Measurements from ENCODE around the gene STK32B. TPM values are rescaled to one million over a fixed set of nuclear protein-coding genes. Genes with fewer than 3 reads are reported as not detected.

Gene STK32B
- total RNA-seq, 2 experiments from 2014 or later, result not detected

- intact Hi-C loops (cut with micrococcal nuclease; ENCODE audit: unreplicated experiment), result no loop called here
- Histone ChIP-seq H2AFZ (ENCODE audit: low read length) (no peak overlapping the region), H3K36me3 (ENCODE audit: insufficient read depth, low read length) (no peaks in the 10 kb centered on the region), H3K4me3 (ENCODE audit: low read depth, low read length, poor library complexity, severe bottlenecking) (no peak overlapping the region), H3K79me2 (ENCODE audit: insufficient read depth, low read depth, low read length) (no peaks in the 10 kb centered on the region), H3K4me2 (ENCODE audit: low read length) (no peak overlapping the region), H3K9me2 (ENCODE audit: insufficient read depth, low read length) (no peaks in the 10 kb centered on the region), H3K27ac (ENCODE audit: low read depth, low read length, poor library complexity, severe bottlenecking) (no peak overlapping the region), H3K9me3 (ENCODE audit: low read length) (no peaks in the 10 kb centered on the region), H4K20me1 (ENCODE audit: insufficient read depth, low read length) (no peaks in the 10 kb centered on the region), H3K4me1 (ENCODE audit: insufficient read depth, low read length, poor library complexity, severe bottlenecking) (no peaks in the 10 kb centered on the region)
- no peak for DNase-seq (ENCODE audit: low spot score)
- TF ChIP-seq EZH2phosphoT487 (IDR thresholded peaks at IDR 0.05; ENCODE audit: borderline replicate concordance, low read depth, low read length), result no peak
- no peak for TF ChIP-seq CTCF (conservative IDR thresholded peaks at IDR 0.05; ENCODE audit: low read length)
- ChIA-PET CTCF (ENCODE audit: unreplicated experiment) (no interaction called here), POLR2A (no interaction called here)
- no TSS peak for BruUV-seq (replicated peaks)
These were observed 140.6 kb downstream of the STK32B start for GRCh38 chr4:5191831-5192230.

GRCh38 chr4:5192271-5192670, 141.0 kb downstream of the STK32B start:
- Histone ChIP-seq H3K9me3 (ENCODE audit: low read length) (no peaks in the 10 kb centered on the region), H3K9me2 (ENCODE audit: insufficient read depth, low read length) (no peaks in the 10 kb centered on the region), H3K79me2 (ENCODE audit: insufficient read depth, low read depth, low read length) (no peaks in the 10 kb centered on the region), H3K36me3 (ENCODE audit: insufficient read depth, low read length) (no peaks in the 10 kb centered on the region), H2AFZ (ENCODE audit: low read length) (no peak overlapping the region), H3K4me3 (ENCODE audit: low read depth, low read length, poor library complexity, severe bottlenecking) (no peak overlapping the region), H3K4me2 (ENCODE audit: low read length) (no peak overlapping the region), H3K4me1 (ENCODE audit: insufficient read depth, low read length, poor library complexity, severe bottlenecking) (no peaks in the 10 kb centered on the region), H4K20me1 (ENCODE audit: insufficient read depth, low read length) (no peaks in the 10 kb centered on the region), H3K27ac (ENCODE audit: low read depth, low read length, poor library complexity, severe bottlenecking) (no peak overlapping the region)
- CTCF ChIA-PET (ENCODE audit: unreplicated experiment), result no interaction called here
- POLR2A ChIA-PET, result no interaction called here
- no peak for DNase-seq (ENCODE audit: low spot score)
- intact Hi-C loops (cut with micrococcal nuclease; ENCODE audit: unreplicated experiment), result no loop called here
- TF ChIP-seq CTCF (conservative IDR thresholded peaks at IDR 0.05; ENCODE audit: low read length) (no peak), EZH2phosphoT487 (IDR thresholded peaks at IDR 0.05; ENCODE audit: borderline replicate concordance, low read depth, low read length) (no peak)
- BruUV-seq (replicated peaks), result no TSS peak

GRCh38 chr4:5192678-5193077, 141.4 kb downstream of the STK32B start:
- DNase-seq (ENCODE audit: low spot score), result no peak
- ChIA-PET POLR2A (no interaction called here), CTCF (ENCODE audit: unreplicated experiment) (no interaction called here)
- H3K4me1 ChIP-seq (ENCODE audit: insufficient read depth, low read length, poor library complexity, severe bottlenecking), result no peaks in the 10 kb centered on the region
- no peaks in the 10 kb centered on the region for H3K79me2 ChIP-seq (ENCODE audit: insufficient read depth, low read depth, low read length)
- no peaks in the 10 kb centered on the region for H3K9me2 ChIP-seq (ENCODE audit: insufficient read depth, low read length)
- intact Hi-C loops (cut with micrococcal nuclease; ENCODE audit: unreplicated experiment), result no loop called here
- no peak overlapping the region for H3K4me3 ChIP-seq (ENCODE audit: low read depth, low read length, poor library complexity, severe bottlenecking)
- no peak overlapping the region for H2AFZ ChIP-seq (ENCODE audit: low read length)
- H3K27ac ChIP-seq (ENCODE audit: low read depth, low read length, poor library complexity, severe bottlenecking), result no peak overlapping the region
- no peak for TF ChIP-seq EZH2phosphoT487 (IDR thresholded peaks at IDR 0.05; ENCODE audit: borderline replicate concordance, low read depth, low read length)
- TF ChIP-seq CTCF (conservative IDR thresholded peaks at IDR 0.05; ENCODE audit: low read length), result no peak
- BruUV-seq (replicated peaks), result no TSS peak
- no peak overlapping the region for H3K4me2 ChIP-seq (ENCODE audit: low read length)
- no peaks in the 10 kb centered on the region for H3K9me3 ChIP-seq (ENCODE audit: low read length)
- no peaks in the 10 kb centered on the region for H3K36me3 ChIP-seq (ENCODE audit: insufficient read depth, low read length)
- H4K20me1 ChIP-seq (ENCODE audit: insufficient read depth, low read length), result no peaks in the 10 kb centered on the region
